ENCODE results near the gene CHD5. TPM values are rescaled to one million over a fixed set of nuclear protein-coding genes. Genes with fewer than 3 reads are reported as not detected.
A peak's percentile ranks its signal among the peaks of the same experiment; 100 is the strongest.

CHD5 gene
- total and polyA plus RNA-seq, 5 donors from 2014 or later: not detected

DNA sequence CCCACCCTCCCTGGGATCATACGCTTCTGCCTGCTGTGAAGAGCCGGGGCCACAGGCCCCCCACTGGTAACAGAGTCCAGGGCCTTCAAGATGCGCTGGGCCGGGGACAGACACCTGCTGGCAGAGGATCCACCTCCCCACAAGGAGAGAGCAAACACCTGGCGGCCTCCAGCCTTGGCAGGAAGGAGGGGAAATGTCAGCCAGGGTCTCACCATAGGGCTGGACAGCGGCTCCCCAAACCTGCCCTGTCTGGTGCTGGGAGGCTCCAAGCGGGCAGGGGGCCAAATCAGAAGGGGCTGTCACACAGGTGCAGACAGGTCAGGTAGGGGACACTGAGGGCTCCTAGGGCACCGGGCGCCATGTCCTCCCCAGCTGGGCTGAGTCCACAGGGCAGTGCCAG lies 75.5 kb downstream of the CHD5 start:
- no peak overlapping the region for H3K4me3 ChIP-seq (ENCODE audit: low read depth, low read length)
- Mint-ChIP-seq H3K9me3 (no peaks in the 10 kb centered on the region), H3K27ac (no peak overlapping the region), H3K27me3 (no peaks in the 10 kb centered on the region), H3K36me3 (no peaks in the 10 kb centered on the region), H3K4me1 (no peaks in the 10 kb centered on the region), H3K4me3 (no peak overlapping the region)
- no peaks in the 10 kb centered on the region for H3K27me3 ChIP-seq (ENCODE audit: control insufficient read depth, insufficient read depth, low read length)
- no peak overlapping the region for H3K27ac ChIP-seq (ENCODE audit: insufficient read depth, low read length, poor library complexity, severe bottlenecking)
- no peaks in the 10 kb centered on the region for H3K9me3 ChIP-seq (ENCODE audit: control insufficient read depth in 2 of 2, low read length in 2 of 2)
- no peaks in the 10 kb centered on the region for H3K36me3 ChIP-seq (ENCODE audit: control insufficient read depth, insufficient read depth, low read length)
- H3K4me1 ChIP-seq (ENCODE audit: control insufficient read depth, insufficient read depth, low read length, poor library complexity, severe bottlenecking): no peaks in the 10 kb centered on the region
- DNase-seq (no peak), ATAC-seq (ENCODE audit: low read depth in 2 of 2) (no peak)

DNA sequence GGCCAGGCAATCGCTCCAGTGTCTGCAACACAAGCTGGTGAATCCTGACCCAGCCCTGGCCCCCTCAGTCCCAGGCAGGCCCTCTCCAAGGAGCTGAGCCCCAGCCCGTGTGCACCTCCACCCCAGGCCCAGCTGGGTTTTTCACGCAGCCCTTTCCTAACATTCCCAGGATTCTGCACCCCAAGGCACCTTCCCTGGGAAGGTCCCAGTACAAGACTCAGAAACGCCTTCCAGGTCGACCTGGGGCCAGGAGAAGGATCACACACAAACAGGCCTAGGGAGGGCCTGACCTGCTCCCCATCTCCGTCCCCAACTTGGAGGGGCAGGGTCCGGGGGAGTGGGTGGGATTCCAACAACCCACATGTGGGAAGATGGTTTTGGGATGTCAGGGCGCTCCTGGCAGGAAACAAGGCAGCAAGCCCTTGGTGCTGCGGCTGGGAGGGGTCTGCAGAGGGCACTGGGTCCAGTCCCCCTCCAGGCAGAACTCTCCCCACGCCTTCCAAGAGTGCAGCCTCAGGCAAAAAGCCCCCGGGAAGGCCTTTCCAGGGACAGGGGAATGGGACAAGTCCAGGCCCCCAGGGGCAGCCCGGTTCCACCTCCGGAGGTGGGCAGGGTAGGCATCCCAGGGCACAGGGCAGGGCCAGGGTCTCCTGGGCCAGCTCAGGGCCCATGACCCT lies 76.1 kb downstream of the CHD5 start:
- H3K36me3 Mint-ChIP-seq: no peaks in the 10 kb centered on the region
- no peaks in the 10 kb centered on the region for H3K36me3 ChIP-seq (ENCODE audit: control insufficient read depth, insufficient read depth, low read length)
- no peaks in the 10 kb centered on the region for H3K4me1 ChIP-seq (ENCODE audit: control insufficient read depth, insufficient read depth, low read length, poor library complexity, severe bottlenecking)
- H3K9me3 ChIP-seq (ENCODE audit: control insufficient read depth in 2 of 2, low read length in 2 of 2): no peaks in the 10 kb centered on the region
- no peaks in the 10 kb centered on the region for H3K4me1 Mint-ChIP-seq
- no peaks in the 10 kb centered on the region for H3K27me3 Mint-ChIP-seq
- no peak overlapping the region for H3K27ac Mint-ChIP-seq
- H3K4me3 Mint-ChIP-seq: no peak overlapping the region
- ATAC-seq (ENCODE audit: low read depth in 2 of 2): no peak
- H3K27me3 ChIP-seq (ENCODE audit: control insufficient read depth, insufficient read depth, low read length): no peaks in the 10 kb centered on the region
- no peak overlapping the region for H3K27ac ChIP-seq (ENCODE audit: insufficient read depth, low read length, poor library complexity, severe bottlenecking)
- H3K4me3 ChIP-seq (ENCODE audit: low read depth, low read length): no peak overlapping the region
- H3K9me3 Mint-ChIP-seq: no peaks in the 10 kb centered on the region
- DNase-seq: no peak

DNA sequence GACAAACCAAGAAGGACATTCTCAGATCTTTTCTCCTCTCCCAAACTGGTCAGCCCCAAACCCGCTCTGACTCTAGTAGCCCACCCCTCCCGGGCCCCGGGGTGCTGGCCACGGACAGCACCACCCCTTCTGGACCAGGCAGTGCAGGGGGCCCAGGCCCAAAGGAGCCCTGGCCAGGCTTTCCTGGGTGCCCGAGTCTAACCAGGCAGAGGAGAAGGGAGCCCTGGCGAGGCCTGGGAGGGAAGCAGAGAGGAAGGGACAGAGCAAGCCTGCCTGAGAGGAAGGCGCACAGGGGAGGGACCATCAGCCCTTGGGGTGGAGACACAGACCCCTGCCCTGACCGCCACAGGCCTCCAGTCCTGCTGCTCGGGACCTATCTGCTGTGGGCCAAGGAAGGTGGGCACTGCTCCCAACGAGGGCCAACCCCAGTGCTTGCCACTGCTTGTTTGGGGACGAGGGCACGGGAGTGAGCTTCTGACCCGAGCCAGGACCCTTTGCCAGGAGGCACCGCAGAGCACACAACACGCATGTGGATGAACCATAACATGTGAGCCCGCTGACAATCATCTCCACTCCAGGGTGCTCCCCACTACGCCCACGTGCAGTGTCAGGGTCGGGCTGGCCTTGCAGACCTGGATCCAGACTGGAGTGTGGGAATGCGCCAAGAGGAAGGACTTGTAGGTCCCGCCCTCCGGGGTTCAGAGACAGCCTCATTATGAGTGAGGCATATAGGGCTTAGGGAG lies 76.8 kb downstream of the CHD5 start:
- H3K4me3 ChIP-seq (ENCODE audit: low read depth, low read length): no peak overlapping the region
- no peak overlapping the region for H3K27ac Mint-ChIP-seq
- H3K36me3 ChIP-seq (ENCODE audit: control insufficient read depth, insufficient read depth, low read length): peaks cover 5% of the 10 kb centered on the region
- peaks cover 4% of the 10 kb centered on the region for H3K36me3 Mint-ChIP-seq
- H3K27me3 ChIP-seq (ENCODE audit: control insufficient read depth, insufficient read depth, low read length): no peaks in the 10 kb centered on the region
- H3K9me3 Mint-ChIP-seq: no peaks in the 10 kb centered on the region
- H3K4me1 Mint-ChIP-seq: no peaks in the 10 kb centered on the region
- no peaks in the 10 kb centered on the region for H3K27me3 Mint-ChIP-seq
- no peak overlapping the region for H3K4me3 Mint-ChIP-seq
- ATAC-seq (ENCODE audit: low read depth in 2 of 2) (no peak), DNase-seq (no peak)
- no peaks in the 10 kb centered on the region for H3K4me1 ChIP-seq (ENCODE audit: control insufficient read depth, insufficient read depth, low read length, poor library complexity, severe bottlenecking)
- no peak overlapping the region for H3K27ac ChIP-seq (ENCODE audit: insufficient read depth, low read length, poor library complexity, severe bottlenecking)
- H3K9me3 ChIP-seq (ENCODE audit: control insufficient read depth in 2 of 2, low read length in 2 of 2): no peaks in the 10 kb centered on the region

DNA sequence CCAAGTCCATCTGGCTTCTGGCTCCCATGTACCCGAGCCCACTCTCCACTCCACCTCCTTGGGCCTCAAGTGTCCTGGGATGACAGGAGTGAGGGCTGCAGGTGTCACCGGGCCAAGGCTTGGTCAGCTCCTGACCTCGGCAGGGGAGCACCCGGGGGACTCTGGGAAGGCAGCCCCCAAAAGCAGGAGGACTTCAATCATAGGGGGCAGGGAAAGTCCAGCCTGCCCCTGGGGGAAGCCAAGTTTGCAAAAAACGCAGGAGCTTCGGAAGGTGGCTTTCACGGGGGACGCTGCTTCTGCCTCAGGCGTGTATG lies 77.6 kb downstream of the CHD5 start:
- H3K4me3 ChIP-seq (ENCODE audit: low read depth, low read length): no peak overlapping the region
- H3K27ac ChIP-seq (ENCODE audit: insufficient read depth, low read length, poor library complexity, severe bottlenecking): no peak overlapping the region
- ATAC-seq (ENCODE audit: low read depth in 2 of 2) (no peak), DNase-seq (no peak)
- Mint-ChIP-seq H3K9me3 (no peaks in the 10 kb centered on the region), H3K36me3 (peaks cover 11% of the 10 kb centered on the region), H3K27me3 (no peaks in the 10 kb centered on the region), H3K27ac (no peak overlapping the region), H3K4me1 (peaks cover 0 to 2% (median 1%) of the 10 kb centered on the region in 4 donors), H3K4me3 (no peak overlapping the region)
- no peaks in the 10 kb centered on the region for H3K9me3 ChIP-seq (ENCODE audit: control insufficient read depth in 2 of 2, low read length in 2 of 2)
- no peaks in the 10 kb centered on the region for H3K27me3 ChIP-seq (ENCODE audit: control insufficient read depth, insufficient read depth, low read length)
- H3K4me1 ChIP-seq (ENCODE audit: control insufficient read depth, insufficient read depth, low read length, poor library complexity, severe bottlenecking): no peaks in the 10 kb centered on the region
- peaks cover 11% of the 10 kb centered on the region for H3K36me3 ChIP-seq (ENCODE audit: control insufficient read depth, insufficient read depth, low read length)

DNA sequence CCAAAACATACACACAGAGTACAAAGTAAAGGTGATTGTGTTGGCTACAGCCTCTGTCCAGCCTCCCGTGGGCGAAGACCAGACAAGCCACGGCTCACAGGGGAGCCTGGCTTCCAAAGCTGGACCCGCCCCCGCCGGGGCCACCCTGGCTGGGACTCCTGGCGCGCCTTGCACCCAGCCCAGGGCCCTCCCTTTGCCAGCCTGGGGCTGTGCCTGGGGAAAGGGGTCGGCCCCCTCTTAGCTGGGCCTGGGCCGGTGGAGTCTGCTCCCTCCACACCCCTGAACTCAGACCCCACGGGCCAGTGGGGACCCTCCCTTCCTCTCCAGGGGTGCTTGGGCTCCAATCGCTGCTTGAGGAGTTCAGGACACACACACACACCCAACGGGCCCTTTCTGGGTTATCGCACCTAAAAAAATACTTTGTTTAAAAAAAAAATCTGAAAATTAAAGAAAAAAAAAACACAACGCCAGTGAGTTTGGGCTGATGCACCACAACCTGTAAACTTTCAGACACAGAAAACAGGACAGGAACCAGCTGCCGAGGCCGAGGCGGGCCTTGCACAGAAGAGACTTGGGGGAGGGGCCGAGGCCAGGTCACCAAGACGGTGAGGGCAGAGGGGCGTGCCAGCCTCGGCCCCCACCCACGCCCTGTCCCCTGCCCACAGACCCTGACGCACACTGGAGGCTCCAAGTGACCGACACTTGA lies 78.1 kb downstream of the CHD5 start:
- Mint-ChIP-seq H3K4me3 (no peak overlapping the region), H3K27ac (no peak overlapping the region), H3K9me3 (no peaks in the 10 kb centered on the region), H3K27me3 (no peaks in the 10 kb centered on the region), H3K36me3 (peaks cover 14% of the 10 kb centered on the region), H3K4me1 (peaks cover 0 to 4% (median 2%) of the 10 kb centered on the region in 4 donors)
- Histone ChIP-seq H3K4me3 (ENCODE audit: low read depth, low read length) (no peak overlapping the region), H3K4me1 (ENCODE audit: control insufficient read depth, insufficient read depth, low read length, poor library complexity, severe bottlenecking) (no peaks in the 10 kb centered on the region), H3K9me3 (ENCODE audit: control insufficient read depth in 2 of 2, low read length in 2 of 2) (no peaks in the 10 kb centered on the region), H3K27me3 (ENCODE audit: control insufficient read depth, insufficient read depth, low read length) (no peaks in the 10 kb centered on the region), H3K36me3 (ENCODE audit: control insufficient read depth, insufficient read depth, low read length) (peaks cover 15% of the 10 kb centered on the region), H3K27ac (ENCODE audit: insufficient read depth, low read length, poor library complexity, severe bottlenecking) (no peak overlapping the region)
- ATAC-seq (ENCODE audit: low read depth in 2 of 2) (peak in 1 of 2 donors; percentile 12), DNase-seq (no peak)

DNA sequence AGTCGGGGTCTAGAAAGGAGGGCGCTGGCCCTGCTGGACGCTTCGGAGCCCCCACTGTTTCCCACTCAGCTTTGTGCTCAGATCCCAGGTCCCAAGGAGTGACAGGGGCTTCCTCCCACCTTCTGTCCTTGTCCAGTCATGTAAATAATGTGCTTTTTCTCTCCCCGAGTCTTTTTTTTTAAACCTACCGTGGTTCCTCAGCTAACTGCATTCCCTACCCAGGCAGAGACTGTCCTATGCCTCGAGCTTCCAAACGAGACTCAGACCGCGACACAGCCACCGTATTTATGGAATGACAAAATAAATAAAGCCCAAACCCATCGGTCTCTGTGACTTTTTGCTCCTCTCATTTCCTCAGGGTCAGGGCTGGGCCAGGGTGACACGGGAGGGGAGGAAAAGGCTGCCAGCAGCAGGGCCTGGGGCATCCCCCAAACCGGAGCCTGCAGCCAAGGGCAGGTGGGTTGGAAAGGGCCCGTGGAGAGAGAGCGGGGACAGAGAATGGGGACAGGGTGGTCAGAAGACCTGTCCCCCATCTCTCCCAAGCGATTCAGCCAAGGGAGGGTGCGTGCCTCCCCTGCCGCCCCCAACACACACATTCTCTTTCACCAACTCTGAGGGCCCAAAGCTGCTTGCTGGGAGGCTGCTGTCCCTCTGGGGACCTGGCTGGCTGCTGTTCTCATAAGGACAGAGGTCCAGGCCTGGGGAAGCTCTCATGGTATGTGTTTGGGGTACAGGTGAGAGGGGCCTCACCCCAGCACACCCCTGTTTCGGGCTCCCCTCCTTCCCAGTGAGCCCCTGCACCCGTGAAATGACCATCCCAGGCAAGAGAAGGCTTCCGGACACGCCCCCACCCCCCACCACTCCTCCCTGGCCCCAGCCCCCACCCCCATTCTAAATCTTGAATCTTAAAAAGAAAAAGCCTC lies 79.0 kb downstream of the CHD5 start:
- Mint-ChIP-seq H3K27ac (no peak overlapping the region), H3K4me3 (no peak overlapping the region), H3K4me1 (peaks cover 0 to 4% (median 2%) of the 10 kb centered on the region in 4 donors), H3K36me3 (peaks cover 14% of the 10 kb centered on the region), H3K27me3 (no peaks in the 10 kb centered on the region), H3K9me3 (no peaks in the 10 kb centered on the region)
- ATAC-seq (ENCODE audit: low read depth in 2 of 2) (no peak), DNase-seq (peak in 1 of 3 donors; percentile 19)
- Histone ChIP-seq H3K4me3 (ENCODE audit: low read depth, low read length) (no peak overlapping the region), H3K27ac (ENCODE audit: insufficient read depth, low read length, poor library complexity, severe bottlenecking) (no peak overlapping the region), H3K4me1 (ENCODE audit: control insufficient read depth, insufficient read depth, low read length, poor library complexity, severe bottlenecking) (no peaks in the 10 kb centered on the region), H3K9me3 (ENCODE audit: control insufficient read depth in 2 of 2, low read length in 2 of 2) (no peaks in the 10 kb centered on the region), H3K27me3 (ENCODE audit: control insufficient read depth, insufficient read depth, low read length) (no peaks in the 10 kb centered on the region), H3K36me3 (ENCODE audit: control insufficient read depth, insufficient read depth, low read length) (peaks cover 19% of the 10 kb centered on the region)

Measured in CD4-positive, CD25-positive, alpha-beta regulatory T cell (primary cell).